T-cell (primary cell): Measurements from ENCODE around the gene RNF225. TPM values are rescaled to one million over a fixed set of nuclear protein-coding genes. Genes with fewer than 3 reads are reported as not detected.
A peak's percentile ranks its signal among the peaks of the same experiment; 100 is the strongest.
"Not testable (repeated sequence)": the region's sequence is repeated elsewhere in the genome, so short reads cannot be mapped to it uniquely, and the experiment has no call there.

ENCODE experiments used
- ATAC-seq, 4 experiments: fragments of 200-7000 bp in 3 of 4; fragments of 150-1000 bp in 1 of 4; cut with Tn5 transposase; replicated peaks in 1 of 4; 1 replicate in 3 of 4; 2 replicates in 1 of 4; pipeline ENCODE4 v1.10.0; 2021; ENCODE audit warnings: moderate library complexity in 3 of 4, mild to moderate bottlenecking in 2 of 4, moderate number of reproducible peaks in 1 of 4
- CTCF ChIA-PET, 2 donors: fragments of 300-600 bp; sonication (Branson Sonifier 250); formaldehyde crosslinking; loops; one replicate each; lab custom pipeline; 2022; ENCODE audit warnings: antibody characterized with exemption in 2 of 2; lab: Charles Lee
- POLR2A ChIA-PET, 2 donors: fragments of 300-600 bp; sonication (Branson Sonifier 250); formaldehyde crosslinking; loops; one replicate each; lab custom pipeline; 2022; ENCODE audit warnings: antibody characterized with exemption in 2 of 2; lab: Charles Lee
- DNase-seq, 35 experiments: peaks; one replicate each; pipeline versions ENCODE4 v3.0.0 to v3.0.0-alpha.2; 2013 to 2023
- H3K27ac ChIP-seq: one replicate; pipeline ENCODE4 v1.5.1; 2013; ENCODE audit warnings: low read length
- H3K27me3 ChIP-seq, 2 experiments: replicated peaks in 1 of 2; 1 replicate in 1 of 2; 2 replicates in 1 of 2; pipeline versions ENCODE4 v1.6.1 to v1.7.0; 2013; ENCODE audit warnings: low read length in 1 of 2, mixed read lengths in 1 of 2; ENCODE audit not compliant: control insufficient read depth in 2 of 2, insufficient read depth in 2 of 2; ENCODE audit errors: extremely low read depth in 1 of 2
- H3K36me3 ChIP-seq, 2 donors: 1 replicate in 1 of 2; 2 replicates in 1 of 2; pipeline versions ENCODE4 v1.6.1 to v1.7.0; 2013; ENCODE audit warnings: low read length in 1 of 2; ENCODE audit not compliant: control insufficient read depth in 2 of 2, insufficient read depth in 1 of 2; ENCODE audit errors: extremely low read depth in 1 of 2
- H3K4me1 ChIP-seq, 2 experiments: 1 replicate in 1 of 2; 2 replicates in 1 of 2; pipeline versions ENCODE4 v1.6.1 to v1.7.0; 2013; ENCODE audit warnings: low read length in 2 of 2, mixed read lengths in 1 of 2; ENCODE audit not compliant: insufficient read depth in 2 of 2, control insufficient read depth in 1 of 2; ENCODE audit errors: extremely low read depth in 1 of 2
- H3K4me3 ChIP-seq, 2 donors: 1 replicate in 1 of 2; 2 replicates in 1 of 2; pipeline versions ENCODE4 v1.5.1 to v1.7.0; 2013; ENCODE audit warnings: mild to moderate bottlenecking in 2 of 2, low read length in 1 of 2, moderate library complexity in 1 of 2; ENCODE audit not compliant: control insufficient read depth in 1 of 2; ENCODE audit errors: extremely low read depth in 1 of 2
- H3K9me3 ChIP-seq: 2 replicates; pipeline ENCODE4 v1.7.0; 2013
- H3K27ac Mint-ChIP-seq, 2 donors: one replicate each; pipeline ENCODE4 v1.8.0; 2020 to 2021; ENCODE audit warnings: mild to moderate bottlenecking in 2 of 2, mixed read lengths in 2 of 2
- H3K27me3 Mint-ChIP-seq, 2 donors: one replicate each; pipeline ENCODE4 v1.8.0; 2021 to 2022; ENCODE audit warnings: mixed read lengths in 2 of 2
- H3K36me3 Mint-ChIP-seq: one replicate; pipeline ENCODE4 v1.8.0; 2021; ENCODE audit warnings: mixed read lengths
- H3K4me1 Mint-ChIP-seq, 3 donors: one replicate each; pipeline ENCODE4 v1.8.0; 2020 to 2022; ENCODE audit warnings: mixed read lengths in 3 of 3, mild to moderate bottlenecking in 1 of 3
- H3K4me3 Mint-ChIP-seq, 3 donors: one replicate each; pipeline ENCODE4 v1.8.0; 2020 to 2022; ENCODE audit warnings: mild to moderate bottlenecking in 3 of 3, mixed read lengths in 3 of 3, moderate library complexity in 3 of 3
- H3K9me3 Mint-ChIP-seq, 3 donors: one replicate each; pipeline ENCODE4 v1.8.0; 2020 to 2022; ENCODE audit warnings: mixed read lengths in 3 of 3
- WGBS: methylation state at CpG from one replicate; pipeline ENCODE4 v1.1.5; 2013; ENCODE audit warnings: missing lambda C conversion rate; ENCODE audit not compliant: insufficient coverage; 5-methylcytosine and 5-hydroxymethylcytosine counted together
- total RNA-seq, 35 experiments: library from RNA in 6 of 35; stranded (reverse) in 6 of 35; fragments of 120-200 nt in 1 of 35; gene quantifications; one replicate each; pipeline versions ENCODE4 v1.2.1 to v1.2.4 and lab custom pipeline; 2013 to 2026

RNF225 gene
- total RNA-seq, 5 donors from 2014 or later (not counting 1 experiment from before 2014, with no cell fraction given), result 0.44 to 1.9 (median 0.51) TPM; not detected in 1

GRCh38 chr19:58400316-58400915 is 5.0 kb downstream of the RNF225 start:
- H3K4me3 Mint-ChIP-seq, result peak overlapping the region; percentile 84 to 88 (median 86)
- H3K36me3 Mint-ChIP-seq, result no peaks in the 10 kb centered on the region
- H3K27me3 Mint-ChIP-seq, result peaks cover 5 to 16% of the 10 kb centered on the region in 2 donors
- ChIA-PET POLR2A (interaction anchor here in 1 of 2 donors (0.7 kb wide), 1 partner anchor 398 kb away, joined by 3 read pairs; no protein-coding TSS in a partner anchor), CTCF (no interaction called here)
- Histone ChIP-seq H3K36me3 (no peaks in the 10 kb centered on the region), H3K27ac (no peak overlapping the region), H3K4me1 (peaks cover 4 to 27% of the 10 kb centered on the region in 2 experiments), H3K4me3 (peak overlapping the region; percentile 41 to 75), H3K9me3 (no peaks in the 10 kb centered on the region), H3K27me3 (peaks cover 0 to 35% of the 10 kb centered on the region in 2 experiments)
- H3K9me3 Mint-ChIP-seq, result no peaks in the 10 kb centered on the region
- ATAC-seq (no peak), DNase-seq (no peak)
- H3K4me1 Mint-ChIP-seq, result peaks cover 10 to 17% (median 14%) of the 10 kb centered on the region in 3 donors
- peak overlapping the region in 1 of 2 donors; percentile 59 for H3K27ac Mint-ChIP-seq
- 73% methylated on average over 16 of the region's 18 CpGs for WGBS

- peaks cover 5 to 16% of the 10 kb centered on the region in 2 donors for H3K27me3 Mint-ChIP-seq
- peak overlapping the region; percentile 84 to 88 (median 86) for H3K4me3 Mint-ChIP-seq
- H3K9me3 Mint-ChIP-seq, result no peaks in the 10 kb centered on the region
- H3K4me1 Mint-ChIP-seq, result peaks cover 10 to 14% (median 14%) of the 10 kb centered on the region in 3 donors
- DNase-seq, result peak; percentile 95 to 100 (median 99)
- Histone ChIP-seq H3K4me3 (peak overlapping the region; percentile 74 to 75), H3K27ac (peak overlapping the region; percentile 92), H3K27me3 (peaks cover 0 to 28% of the 10 kb centered on the region in 2 experiments), H3K9me3 (no peaks in the 10 kb centered on the region), H3K4me1 (peaks cover 4 to 23% of the 10 kb centered on the region in 2 experiments), H3K36me3 (no peaks in the 10 kb centered on the region)
- no peaks in the 10 kb centered on the region for H3K36me3 Mint-ChIP-seq
- WGBS, result 4% methylated on average over 61 of the region's 80 CpGs
- peak overlapping the region; percentile 84 to 88 for H3K27ac Mint-ChIP-seq
- ATAC-seq, result peak; percentile 96 to 99 (median 98)
- ChIA-PET POLR2A (interaction anchor here in 1 of 2 donors (0.7 kb wide), 1 partner anchor 399 kb away, joined by 3 read pairs; no protein-coding TSS in a partner anchor), CTCF (no interaction called here)
Measured at GRCh38 chr19:58400916-58401839, 5.7 kb downstream of the RNF225 start.

GRCh38 chr19:58401840-58402421 is 6.5 kb downstream of the RNF225 start:
- Histone ChIP-seq H3K9me3 (no peaks in the 10 kb centered on the region), H3K36me3 (no peaks in the 10 kb centered on the region), H3K4me3 (peak overlapping the region; percentile 74 to 75), H3K27me3 (peaks cover 0 to 26% of the 10 kb centered on the region in 2 experiments), H3K27ac (peak overlapping the region; percentile 92), H3K4me1 (peaks cover 4 to 21% of the 10 kb centered on the region in 2 experiments)
- Mint-ChIP-seq H3K9me3 (no peaks in the 10 kb centered on the region), H3K27ac (no peak overlapping the region), H3K36me3 (no peaks in the 10 kb centered on the region), H3K27me3 (peaks cover 5 to 14% of the 10 kb centered on the region in 2 donors), H3K4me1 (peaks cover 17 to 18% (median 18%) of the 10 kb centered on the region in 3 donors), H3K4me3 (peak overlapping the region; percentile 24 to 88 (median 84))
- CTCF ChIA-PET, result no interaction called here
- DNase-seq (peak in 1 of 35 experiments; percentile 27), ATAC-seq (no peak)
- POLR2A ChIA-PET, result no interaction called here
- WGBS, result 94% methylated on average over 5 of the region's 23 CpGs

GRCh38 chr19:58403920-58404478 is 8.5 kb downstream of the RNF225 start:
- POLR2A ChIA-PET, H3K9me3 ChIP-seq, ATAC-seq, H3K36me3 Mint-ChIP-seq, DNase-seq, H3K27me3 ChIP-seq, H3K36me3 ChIP-seq, H3K4me3 ChIP-seq, H3K4me3 Mint-ChIP-seq, CTCF ChIA-PET, H3K9me3 Mint-ChIP-seq, H3K27ac ChIP-seq, H3K27ac Mint-ChIP-seq, H3K27me3 Mint-ChIP-seq: not testable (repeated sequence)
- no CpG with 5 or more reads among the region's 5 CpGs for WGBS
- peaks cover 33 to 37% (median 34%) of the 10 kb centered on the region in 3 donors for H3K4me1 Mint-ChIP-seq
- peaks cover 7 to 33% of the 10 kb centered on the region in 2 experiments for H3K4me1 ChIP-seq

GRCh38 chr19:58406818-58407657 is 11.6 kb downstream of the RNF225 start:
- CTCF ChIA-PET, result no interaction called here
- peak overlapping the region; percentile 92 to 95 (median 94) for H3K4me3 Mint-ChIP-seq
- H3K27ac Mint-ChIP-seq, result peak overlapping the region; percentile 65 to 80
- peaks cover 10 to 28% of the 10 kb centered on the region in 2 experiments for H3K4me1 ChIP-seq
- H3K4me1 Mint-ChIP-seq, result peaks cover 35 to 37% (median 35%) of the 10 kb centered on the region in 3 donors
- H3K27me3 ChIP-seq, result no peaks in the 10 kb centered on the region
- no peaks in the 10 kb centered on the region for H3K27me3 Mint-ChIP-seq
- WGBS, result 82% methylated on average over 9 of the region's 10 CpGs
- peak overlapping the region in 1 of 2 donors; percentile 92 for H3K4me3 ChIP-seq
- POLR2A ChIA-PET, result no interaction called here
- ATAC-seq (no peak), DNase-seq (no peak)
- H3K9me3 ChIP-seq, result no peaks in the 10 kb centered on the region
- no peaks in the 10 kb centered on the region for H3K36me3 Mint-ChIP-seq
- H3K27ac ChIP-seq, result no peak overlapping the region
- no peaks in the 10 kb centered on the region for H3K9me3 Mint-ChIP-seq
- no peaks in the 10 kb centered on the region for H3K36me3 ChIP-seq
